A549 treated with dexamethasone at 1 μM for 4 hours (cell line): ENCODE data around the gene CYP2R1. TPM values are rescaled to one million over a fixed set of nuclear protein-coding genes. Genes with fewer than 3 reads are reported as not detected.

Experiments
- total RNA-seq: library from RNA; stranded (reverse); fragments of 200-300 nt; extraction: Qiagen RNA extraction; gene quantifications from 5 replicates; pipeline ENCODE4 v1.2.3, GENCODE V29; 2022

Gene CYP2R1
- total RNA-seq = 10.6 to 13.9 TPM (median 12.9 TPM) in 5 replicates

GRCh38 chr11:14892036-14892556 lies at the start of gene CYP2R1:
TSS of gene CYP2R1 (minus strand) at chr11:14892231. CDS start at chr11:14892205, 26 bp downstream.

Other genes starting within 250 kb of the CYP2R1 start
- 1.5 to 2.2 TPM (median 2.2 TPM) in 5 replicates for gene PDE3B, start 248.4 kb downstream of the CYP2R1 start, total RNA-seq
- gene CALCA, start 80.1 kb upstream of the CYP2R1 start, total RNA-seq = 0.08 to 0.20 TPM in 2 of 5 replicates, not detected in the others
- 0.12 to 0.22 TPM (median 0.15 TPM) in 5 replicates for gene CALCB, start 181.4 kb upstream of the CYP2R1 start, total RNA-seq
- 0.06 to 0.15 TPM (median 0.11 TPM) in 5 replicates for gene INSC, start 222.7 kb upstream of the CYP2R1 start, total RNA-seq